HK-2 (cell line): ENCODE results near the gene KRT5.

Source experiments
- DNase-seq: peaks from one replicate; pipeline ENCODE4 v3.0.0-alpha.2; 2018; ENCODE audit not compliant: unreplicated experiment

The KRT5 gene

DNA sequence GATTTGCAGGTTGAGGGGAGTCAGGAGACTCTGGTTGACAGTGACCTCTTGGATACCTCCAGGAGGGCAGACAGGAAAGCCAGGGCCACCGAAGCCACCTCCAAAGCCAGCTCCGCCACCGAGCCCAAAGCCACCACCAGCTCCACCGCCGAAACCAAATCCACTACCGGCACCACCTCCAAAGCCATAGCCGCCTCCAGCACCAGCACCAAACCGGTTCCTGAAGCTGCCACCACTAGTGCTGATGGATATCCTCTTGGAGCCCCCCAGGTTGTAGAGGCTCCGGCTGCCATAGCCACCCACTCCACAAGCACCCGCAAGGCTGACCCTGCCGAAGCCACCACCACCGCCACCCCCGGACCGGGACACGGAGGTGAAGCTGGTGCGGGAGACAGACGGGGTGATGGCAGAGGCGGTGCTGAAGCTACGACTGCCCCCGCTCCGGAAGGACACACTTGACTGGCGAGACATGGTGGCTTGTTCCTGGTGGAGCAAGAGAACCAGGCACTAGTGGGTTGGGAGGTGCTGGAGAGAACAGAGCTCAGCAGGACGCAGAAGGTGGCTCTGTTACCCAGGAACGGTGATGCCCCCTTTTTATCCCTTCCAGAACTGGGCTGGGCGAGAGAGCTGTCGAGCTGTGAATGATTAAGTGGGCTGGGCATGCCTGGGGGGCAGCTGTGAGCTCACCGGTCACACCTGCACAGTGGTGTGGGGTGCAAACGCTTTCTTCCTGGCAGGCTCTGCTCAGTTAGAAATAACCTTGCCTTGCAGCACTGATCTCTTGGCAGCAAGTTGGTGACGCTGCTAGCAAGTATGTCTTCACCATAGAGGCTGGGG, at the start of gene KRT5:
Gene KRT5, minus strand, starts transcription at position 569 of the 837 bp plus-strand sequence. Its CDS starts 98 bp downstream, at position 471.
- DNase-seq, result no peak

DNA sequence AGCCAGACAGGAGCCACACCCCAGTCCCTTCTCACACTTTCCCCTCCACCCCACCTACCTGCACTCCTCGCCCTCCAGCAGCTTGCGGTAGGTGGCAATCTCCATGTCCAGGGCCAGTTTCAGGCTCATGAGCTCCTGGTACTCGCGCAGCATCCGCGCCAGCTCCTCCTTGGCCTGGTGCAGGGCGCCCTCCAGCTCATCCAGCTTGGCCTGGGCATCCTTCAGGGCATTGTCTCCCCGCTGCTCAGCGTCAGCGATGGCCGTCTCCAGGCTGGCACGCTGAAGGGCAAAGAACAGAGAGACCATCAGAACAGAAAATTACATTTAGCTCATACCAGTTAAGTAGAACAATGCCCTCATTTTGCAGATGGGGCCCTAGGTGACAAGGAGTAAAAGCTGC, 47.9 kb upstream of the KRT5 start:
- DNase-seq, result no peak

DNA sequence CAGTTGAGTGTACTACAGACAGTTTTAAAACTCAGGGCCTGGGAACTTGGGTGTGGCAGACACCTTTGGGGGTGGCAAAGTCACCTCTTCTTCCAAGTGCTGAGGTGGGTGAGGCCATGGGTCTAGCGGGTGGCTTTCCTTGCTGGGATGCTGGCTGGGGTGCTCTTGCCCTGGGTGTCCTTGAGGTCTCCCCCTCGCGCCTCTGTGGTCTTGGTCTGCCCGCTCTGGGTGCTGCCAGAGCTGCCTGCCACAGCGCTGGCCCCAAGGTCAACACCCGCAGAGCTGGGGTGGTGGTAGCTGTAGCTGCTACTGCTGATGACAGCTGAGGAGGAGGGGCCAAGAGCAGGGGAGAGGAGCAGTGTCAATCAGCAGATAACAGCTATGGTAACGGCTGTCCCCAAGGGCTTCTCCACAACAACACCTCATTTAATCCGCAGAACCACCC, 46.7 kb upstream of the KRT5 start:
- DNase-seq, result no peak

GRCh38 chr12:52564582-52564981, 44.4 kb upstream of the KRT5 start:
- no peak for DNase-seq

- no peak for DNase-seq
Observed at GRCh38 chr12:52561880-52562449, 41.8 kb upstream of the KRT5 start.

GRCh38 chr12:52559979-52560378, 39.8 kb upstream of the KRT5 start:
- DNase-seq, result no peak

DNA sequence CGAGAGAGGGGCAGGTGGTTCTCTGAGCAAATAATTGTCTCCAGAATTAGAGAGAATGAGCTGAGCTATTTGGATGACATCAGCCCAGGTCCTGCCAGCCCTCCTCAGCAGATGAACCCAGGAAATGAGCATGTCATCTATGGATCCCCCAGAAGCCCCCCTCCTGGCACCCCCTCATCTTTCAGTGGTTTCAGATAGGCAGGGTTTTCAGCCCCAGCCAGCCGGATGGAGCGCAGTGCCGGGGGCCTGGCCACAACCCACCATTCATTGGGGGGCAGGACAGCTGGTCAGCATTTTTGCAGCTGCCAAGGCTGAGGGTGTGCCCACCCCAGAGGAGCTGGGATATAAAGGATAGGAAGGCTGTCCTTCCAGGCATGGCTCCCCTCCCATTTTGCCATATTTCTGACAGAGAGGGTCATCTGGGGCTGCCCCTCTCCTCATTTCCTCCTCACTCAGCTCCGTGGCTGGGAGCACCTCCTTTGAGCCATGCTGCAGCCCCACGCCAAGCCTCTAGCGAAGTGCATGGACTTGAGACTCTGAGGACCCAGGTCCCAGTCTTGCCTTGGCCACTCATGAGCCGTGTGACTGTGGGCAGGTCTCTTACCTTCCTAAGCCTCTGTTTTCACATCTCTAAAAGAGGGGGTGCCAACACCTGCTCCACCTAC, 38.7 kb upstream of the KRT5 start:
- no peak for DNase-seq

GRCh38 chr12:52557476-52557875, 37.3 kb upstream of the KRT5 start:
- no peak for DNase-seq

DNA sequence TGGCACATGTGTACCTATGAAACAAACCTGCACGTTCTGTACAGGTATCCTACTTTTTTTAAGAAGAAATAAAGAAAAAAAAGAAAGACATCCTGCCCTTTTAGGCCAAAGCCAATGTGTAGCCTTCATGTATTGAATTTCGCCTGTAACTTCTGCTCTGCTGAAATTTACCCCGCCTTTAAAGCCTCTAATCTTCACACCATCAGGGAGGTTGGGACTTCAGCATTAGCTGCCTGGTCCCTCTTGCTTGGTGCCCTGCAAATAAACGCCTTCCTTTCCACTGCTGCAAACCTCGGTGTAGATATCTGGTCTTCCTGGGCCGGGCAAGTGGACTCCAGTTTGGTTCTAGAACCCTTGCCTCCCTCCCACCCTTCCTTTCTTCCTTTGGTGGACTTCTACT, 35.4 kb upstream of the KRT5 start:
- no peak for DNase-seq

DNA sequence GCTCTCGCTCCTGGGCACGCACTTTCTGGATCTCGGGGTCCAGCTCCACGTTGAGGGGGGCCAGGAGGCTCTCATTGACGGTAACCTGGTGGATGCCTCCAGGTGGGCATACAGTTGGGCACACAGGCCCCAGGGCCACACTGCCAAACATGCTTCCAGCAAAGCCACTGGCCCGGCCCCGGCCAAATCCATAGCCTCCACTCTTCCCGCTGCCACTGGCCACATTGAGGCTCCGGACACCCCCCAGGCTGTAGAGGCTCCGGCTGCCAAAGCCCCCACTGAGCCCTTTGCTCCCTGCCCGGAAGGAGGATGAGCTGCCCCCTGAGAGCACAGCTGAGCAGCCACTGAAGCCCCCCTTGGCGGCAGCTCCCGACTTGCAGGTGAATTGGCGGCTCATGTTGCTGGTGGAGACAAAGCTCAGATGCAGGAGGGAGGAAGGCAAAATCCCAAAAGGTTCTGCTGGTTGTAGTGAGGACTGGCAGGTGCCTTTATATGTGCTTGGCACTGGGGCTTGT, 32.5 kb upstream of the KRT5 start, which contains the start of gene KRT71:
Gene KRT71, minus strand, starts transcription at position 465 of the 515 bp plus-strand sequence. Its CDS starts 68 bp downstream, at position 397.
- DNase-seq, result no peak

DNA sequence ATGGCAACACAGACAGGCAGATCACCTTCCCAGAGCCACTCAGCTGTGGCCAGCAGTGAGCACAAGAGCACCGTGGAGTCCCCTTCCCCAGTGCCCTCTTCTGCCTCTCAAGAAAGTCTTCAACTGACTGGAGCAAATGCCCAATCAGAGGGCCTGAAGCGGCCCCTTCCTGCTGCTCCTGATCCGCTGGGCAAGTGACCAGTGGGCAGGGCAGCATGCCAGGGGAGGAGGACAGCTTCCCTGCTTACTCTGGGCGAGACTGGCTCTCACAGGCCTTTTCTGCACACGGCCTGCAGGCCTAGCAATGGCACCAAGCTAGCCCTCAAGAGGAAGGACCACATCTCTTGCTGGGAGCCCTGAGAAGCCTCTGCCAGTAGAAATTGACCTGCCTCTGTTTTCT, 31.9 kb upstream of the KRT5 start:
- DNase-seq, result no peak

GRCh38 chr12:52551216-52551865, 31.1 kb upstream of the KRT5 start:
- no peak for DNase-seq

- DNase-seq, result no peak
Observed at GRCh38 chr12:52546126-52546525, 25.9 kb upstream of the KRT5 start.

DNA sequence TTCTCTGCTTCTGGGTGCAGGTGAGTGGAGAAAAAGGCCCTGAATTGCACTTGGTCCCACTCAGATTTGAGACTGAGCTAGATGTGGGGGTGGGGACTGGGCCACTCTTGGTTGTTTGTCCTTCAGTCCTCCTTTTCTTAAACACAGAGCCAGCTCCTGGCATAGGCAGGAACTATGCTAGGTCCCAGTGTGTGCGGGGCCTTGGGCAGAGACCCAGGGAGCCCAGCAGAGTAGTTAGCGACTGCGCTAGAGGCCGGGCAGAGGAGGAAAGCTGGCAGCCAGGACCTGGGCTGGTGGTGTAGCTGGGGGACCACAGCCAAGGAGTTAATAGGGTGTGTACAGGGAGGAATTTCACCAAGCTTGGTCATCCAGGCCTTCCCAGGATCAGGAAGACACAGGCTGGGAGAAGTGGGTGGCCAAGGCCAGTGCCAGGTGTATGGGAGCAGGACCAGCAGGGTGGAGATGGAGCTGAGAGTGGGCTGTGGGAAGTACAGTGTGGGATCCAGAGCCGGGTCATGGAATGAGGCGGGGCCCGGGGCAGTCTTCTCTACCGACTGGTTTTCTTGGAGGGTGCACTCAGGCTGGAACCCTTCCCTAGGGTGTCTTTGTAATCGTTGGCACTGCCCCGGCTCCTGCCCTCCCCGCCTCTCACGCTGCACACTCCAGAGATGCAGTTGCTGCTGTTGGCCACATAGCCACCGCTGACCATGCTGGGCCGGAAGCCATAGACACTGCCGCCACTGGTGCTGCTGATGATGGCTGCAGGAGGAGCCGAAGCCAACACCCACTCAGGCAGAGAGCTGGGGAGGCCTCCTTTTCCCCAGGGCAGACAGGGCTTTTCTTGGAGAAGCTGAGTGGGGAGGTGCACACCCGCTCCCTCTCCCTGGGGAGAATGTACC, 24.0 kb upstream of the KRT5 start:
- DNase-seq, result no peak

DNA sequence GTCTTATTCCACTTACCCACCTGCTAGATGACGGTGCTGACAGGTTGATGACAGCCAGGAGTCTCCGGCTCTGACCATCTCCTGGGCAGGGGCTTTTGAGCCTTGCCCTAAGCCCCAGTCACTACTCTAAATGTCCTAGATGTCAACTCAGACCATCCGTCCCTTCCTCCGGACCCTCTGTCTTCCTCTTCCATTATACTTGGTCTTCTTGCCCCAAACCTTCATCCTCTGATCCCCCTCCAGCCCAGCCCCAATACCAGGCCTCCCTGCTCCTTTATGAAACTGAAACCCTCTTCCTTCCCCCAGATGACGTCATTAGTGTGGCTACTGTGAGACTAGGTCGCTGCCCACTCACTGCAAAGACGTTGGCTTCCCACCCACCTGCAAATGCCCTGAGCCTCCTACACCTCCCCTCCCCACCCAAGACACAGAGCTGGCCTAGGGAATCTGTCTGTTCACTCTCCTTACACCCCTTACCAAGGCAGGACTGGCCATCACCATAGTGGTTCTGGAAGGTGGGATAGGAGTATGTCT, 22.7 kb upstream of the KRT5 start:
- DNase-seq, result no peak

DNA sequence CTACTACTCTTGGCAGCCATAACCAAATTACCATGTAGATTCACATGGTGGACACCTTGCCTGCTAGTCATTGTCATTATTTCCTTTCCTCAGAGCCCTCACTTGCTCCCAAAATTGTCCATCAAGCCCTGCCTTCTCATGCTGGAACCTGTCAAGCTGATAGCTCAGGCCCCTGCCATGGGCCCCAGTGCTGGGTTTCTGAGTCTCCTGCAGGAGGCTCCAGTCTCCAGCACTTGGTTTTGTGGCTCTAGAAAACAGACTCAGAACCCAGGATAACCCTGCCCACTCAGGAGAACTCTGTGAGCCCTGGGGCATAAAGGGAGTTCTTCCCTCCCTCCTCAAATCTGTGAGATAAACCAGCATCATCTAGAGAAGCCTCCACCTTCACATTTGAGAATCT, 22.0 kb upstream of the KRT5 start:
- DNase-seq, result no peak

GRCh38 chr12:52541709-52542108, 21.5 kb upstream of the KRT5 start:
- DNase-seq, result no peak

- no peak for DNase-seq
Observed at GRCh38 chr12:52540531-52540930, 20.3 kb upstream of the KRT5 start.

GRCh38 chr12:52539821-52540173, 19.6 kb upstream of the KRT5 start:
- no peak for DNase-seq

DNA sequence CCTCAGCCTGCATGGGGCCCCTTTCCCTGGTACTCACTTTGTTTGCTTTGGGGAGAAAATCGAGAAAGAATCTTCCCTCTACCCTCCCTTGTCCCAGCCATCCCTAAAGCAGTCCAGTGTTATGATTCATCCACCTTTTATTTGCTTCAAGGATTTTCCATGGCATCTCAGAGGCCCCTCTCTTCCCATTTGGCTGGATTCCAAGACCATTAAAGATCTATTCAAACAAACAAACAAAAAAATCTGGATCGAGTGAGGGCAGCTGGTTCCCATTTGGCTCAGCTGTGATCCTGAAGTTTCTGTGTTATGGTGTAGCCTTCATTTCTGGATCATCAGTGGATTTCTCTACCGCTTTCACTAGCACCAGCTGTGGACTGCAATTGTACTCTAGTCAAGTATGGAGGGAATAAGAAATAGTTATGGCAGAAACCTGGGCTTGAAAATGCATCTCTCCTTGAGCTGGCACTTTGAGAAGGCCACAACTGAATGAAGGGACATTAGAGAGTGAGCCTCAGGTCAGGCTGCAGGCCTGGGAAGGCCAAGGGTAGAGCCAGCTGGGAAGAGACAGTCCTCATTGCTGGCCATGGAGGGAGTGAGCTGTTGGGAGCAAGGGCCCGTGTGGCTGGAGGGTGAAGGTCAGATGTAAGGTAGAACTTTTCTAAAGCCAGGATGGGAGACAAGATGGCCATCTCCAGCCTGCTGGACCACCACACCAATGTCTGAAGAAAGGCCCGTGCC, 19.1 kb upstream of the KRT5 start:
- DNase-seq, result no peak
